Right ventricle myocardium superior (tissue), 1 donor: ENCODE data around the gene USHBP1. TPM values are rescaled to one million over a fixed set of nuclear protein-coding genes. Genes with fewer than 3 reads are reported as not detected.
A peak's percentile ranks its signal among the peaks of the same experiment; 100 is the strongest.
"Not testable (repeated sequence)": the region's sequence is repeated elsewhere in the genome, so short reads cannot be mapped to it uniquely, and the experiment has no call there.

ENCODE experiments used
- ATAC-seq: fragments of 200-7000 bp; cut with Tn5 transposase; one replicate; pipeline ENCODE4 v1.9.1; 2020; ENCODE audit warnings: mild to moderate bottlenecking; ENCODE audit not compliant: poor library complexity
- DNase-seq: peaks from one replicate; pipeline ENCODE4 v3.0.0-alpha.2; 2020
- intact Hi-C: fragments of 100-400 bp; cut with DNase I; formaldehyde crosslinking; loops from one replicate; pipeline ENCODE4 v1.11.2; 2022
- total RNA-seq: library from RNA; stranded (reverse); fragmentation: NEBNext Ultra II Directional; extraction: Animal tissue kit (Norgen Biotek cat#: 25700); gene quantifications from one replicate; pipeline ENCODE4 v1.2.1, GENCODE V29; 2021
- donor health status: DM: no; HTN: yes; CAD: no; lungs with severe emphysema.

The USHBP1 gene
- total RNA-seq, 1 donor from 2014 or later, result 7.9 TPM

DNA sequence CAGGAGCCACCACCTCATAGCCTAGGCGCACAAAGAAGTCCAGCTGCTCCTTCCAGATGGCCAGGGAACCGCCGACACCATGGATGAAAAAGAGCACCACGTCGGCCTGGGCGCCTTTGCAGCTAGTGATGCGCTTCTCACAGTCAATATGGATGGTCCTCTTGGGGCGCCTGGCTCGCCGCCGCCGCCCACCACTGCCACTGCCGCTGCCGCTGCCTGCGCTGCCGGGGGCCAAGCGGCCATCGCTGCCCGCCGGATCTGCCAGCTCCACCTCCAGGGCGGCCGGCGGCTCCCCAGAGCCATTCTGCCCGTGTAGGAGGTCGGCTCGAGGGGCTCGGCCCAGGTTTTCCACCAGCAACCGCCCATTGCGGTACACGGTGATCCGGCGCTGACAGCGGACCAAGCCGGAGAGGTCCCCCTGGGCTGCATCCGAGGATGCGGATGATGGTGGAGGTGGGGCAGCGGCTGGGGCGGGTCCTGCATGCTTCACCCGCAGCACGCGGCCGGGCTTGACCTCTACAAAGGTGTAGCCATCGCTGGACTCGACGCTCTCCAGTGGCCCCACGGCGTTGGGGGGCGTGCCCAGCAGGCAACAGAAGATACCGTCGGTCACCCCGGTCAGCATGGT lies 36.6 kb upstream of the USHBP1 start:
- DNase-seq, result no peak
- no peak for ATAC-seq
- intact Hi-C loops, result no loop called here

- no peak for DNase-seq
- intact Hi-C loops, result loop anchor here (10.0 kb wide), 1 partner anchor 88 kb away; no protein-coding TSS in a partner anchor
These were observed 32.4 kb upstream of the USHBP1 start for GRCh38 chr19:17296976-17297375.

DNA sequence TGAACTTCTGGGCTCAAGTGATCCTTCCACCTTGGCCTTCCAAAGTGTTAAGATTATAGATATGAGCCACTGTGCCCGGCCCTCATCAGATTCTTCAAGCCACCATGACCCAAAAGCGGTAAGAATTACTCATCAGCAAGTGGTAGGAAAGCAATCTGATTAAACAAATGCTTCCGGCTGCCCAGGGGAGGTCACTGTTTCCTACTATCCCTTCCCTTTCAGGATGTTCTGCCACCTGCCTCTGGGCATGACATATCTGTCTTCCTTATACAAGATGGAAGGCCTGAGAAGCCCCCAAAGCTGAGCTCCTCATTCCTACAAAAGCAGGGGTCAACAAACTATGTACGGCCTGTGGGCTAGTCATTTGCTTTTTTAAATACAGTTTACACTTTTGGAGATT lies 31.7 kb upstream of the USHBP1 start:
- no peak for DNase-seq
- no peak for ATAC-seq
- intact Hi-C loops, result loop anchor here (10.0 kb wide), 1 partner anchor 89 kb away; no protein-coding TSS in a partner anchor

More at GRCh38 chr19:17296976-17297375, 32.4 kb upstream of the USHBP1 start:
- ATAC-seq, result no peak

DNA sequence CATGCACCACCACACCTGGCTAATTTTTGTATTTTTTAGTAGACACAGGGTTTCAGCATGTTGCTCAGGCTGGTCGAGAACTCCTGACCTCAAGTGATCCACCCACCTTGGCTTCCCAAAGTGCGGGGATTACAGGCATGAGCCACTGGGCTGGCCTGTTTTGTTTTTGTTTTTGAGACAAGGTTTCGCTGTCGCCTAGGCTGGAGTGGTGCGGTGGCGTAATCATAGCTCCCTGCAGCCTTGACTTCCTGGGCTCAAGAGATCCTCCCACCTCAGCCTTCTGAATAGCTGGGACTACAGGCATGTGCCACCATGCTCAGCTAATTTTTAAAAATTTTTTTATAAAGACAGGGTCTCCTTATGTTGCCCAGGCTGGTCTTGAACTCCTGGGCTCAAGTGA lies 31.0 kb upstream of the USHBP1 start:
- intact Hi-C loops, result loop anchor here (10.0 kb wide), 1 partner anchor 89 kb away; no protein-coding TSS in a partner anchor
- not testable (repeated sequence) for ATAC-seq

GRCh38 chr19:17294051-17294891 lies 29.7 kb upstream of the USHBP1 start:
- intact Hi-C loops, result loop anchor here (10.0 kb wide), 1 partner anchor 91 kb away; no protein-coding TSS in a partner anchor
- ATAC-seq, result no peak
- peak; percentile 58 for DNase-seq

More for the DNA sequence above, 31.0 kb upstream of the USHBP1 start:
- not testable (repeated sequence) for DNase-seq

- DNase-seq, result no peak
- no peak for ATAC-seq
- intact Hi-C loops, result loop anchor here (10.0 kb wide), 1 partner anchor 91 kb away; no protein-coding TSS in a partner anchor
These were observed 29.1 kb upstream of the USHBP1 start for GRCh38 chr19:17293605-17294004.

GRCh38 chr19:17292301-17293074 lies 27.9 kb upstream of the USHBP1 start:
- intact Hi-C loops, result loop anchor here (10.0 kb wide), 1 partner anchor 92 kb away; no protein-coding TSS in a partner anchor
- peak; percentile 91 for ATAC-seq
- peak; percentile 86 for DNase-seq

GRCh38 chr19:17289489-17289888 lies 24.9 kb upstream of the USHBP1 start:
- ATAC-seq, result peak; percentile 58
- intact Hi-C loops, result no loop called here
- peak; percentile 86 for DNase-seq

GRCh38 chr19:17286752-17287151 lies 22.2 kb upstream of the USHBP1 start:
- ATAC-seq (no peak), DNase-seq (no peak)
- intact Hi-C loops, result no loop called here

DNA sequence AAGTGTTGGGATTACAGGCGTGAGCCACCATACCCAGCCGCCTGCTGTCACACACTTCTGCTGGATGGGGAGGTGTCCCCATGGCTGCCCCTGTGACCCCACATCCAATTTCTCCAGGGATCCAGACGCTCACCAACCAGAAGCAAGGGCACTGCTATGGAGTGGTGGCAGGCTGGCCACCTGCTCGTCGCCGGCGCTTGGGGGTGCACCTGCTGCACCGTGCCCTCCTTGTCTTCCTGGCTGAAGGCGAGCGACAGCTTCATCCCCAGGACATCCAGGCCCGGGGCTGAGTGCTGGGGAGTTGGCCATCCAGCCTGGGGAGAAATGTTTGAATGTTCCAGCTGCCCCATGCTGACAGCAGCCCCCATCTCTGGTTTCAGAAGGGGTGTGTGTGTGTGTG lies 21.7 kb upstream of the USHBP1 start:
- intact Hi-C loops, result no loop called here
- no peak for DNase-seq
- no peak for ATAC-seq

DNA sequence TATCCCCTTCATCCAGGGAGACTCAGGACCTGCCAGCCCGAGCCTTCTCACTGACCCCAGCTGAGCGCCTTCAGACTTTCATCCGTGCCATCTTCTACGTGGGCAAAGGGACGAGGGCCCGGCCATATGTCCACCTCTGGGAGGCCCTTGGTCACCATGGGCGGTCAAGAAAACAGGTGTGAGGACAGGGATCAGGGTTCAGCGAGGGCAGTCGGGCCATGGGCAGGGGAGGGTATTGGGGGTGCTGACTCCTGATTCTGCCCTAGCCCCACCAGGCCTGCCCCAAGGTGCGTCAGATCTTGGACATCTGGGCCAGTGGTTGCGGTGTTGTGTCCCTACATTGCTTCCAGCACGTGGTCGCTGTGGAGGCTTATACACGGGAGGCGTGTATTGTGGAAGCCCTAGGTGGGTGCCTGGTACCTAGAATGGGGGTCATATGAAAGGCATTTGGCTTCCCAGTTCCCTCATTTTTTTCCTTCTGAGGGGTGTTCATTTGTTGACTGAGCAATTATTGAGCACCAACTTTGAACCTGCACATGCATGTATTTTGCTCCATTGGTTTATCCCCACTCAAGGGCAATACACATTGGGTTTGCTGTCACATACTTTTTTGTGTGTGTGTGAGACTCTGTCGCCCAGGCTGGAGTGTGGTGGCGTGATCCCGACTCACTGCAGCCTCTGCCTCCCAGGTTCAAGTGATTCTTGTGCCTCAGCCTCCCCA lies 21.0 kb upstream of the USHBP1 start:
- intact Hi-C loops, result no loop called here

DNA sequence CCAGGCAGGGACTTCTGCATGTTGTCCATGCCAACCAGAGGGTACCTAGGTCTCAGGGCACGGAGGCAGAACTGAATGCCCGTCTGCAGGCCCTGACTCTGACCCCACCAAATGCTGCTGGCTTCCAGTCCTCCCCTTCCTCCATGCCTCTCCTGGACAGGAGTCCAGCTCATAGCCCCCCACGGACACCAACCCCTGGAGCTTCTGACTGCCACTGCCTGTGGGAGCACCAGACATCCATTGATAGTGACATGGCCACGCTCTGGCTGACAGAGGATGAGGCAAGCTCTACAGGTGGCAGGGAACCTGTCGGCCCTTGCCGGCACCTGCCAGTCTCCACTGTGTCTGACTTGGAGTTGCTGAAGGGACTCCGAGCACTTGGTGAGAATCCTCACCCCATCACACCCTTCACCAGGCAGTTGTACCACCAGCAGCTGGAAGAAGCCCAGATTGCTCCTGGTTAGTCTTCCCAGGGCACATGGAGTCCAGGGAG lies 19.0 kb upstream of the USHBP1 start:
- ATAC-seq (no peak), DNase-seq (no peak)
- intact Hi-C loops, result loop anchor here (5.0 kb wide), 2 partner anchors 81 to 216 kb away; no protein-coding TSS in a partner anchor

More for the DNA sequence above, 21.0 kb upstream of the USHBP1 start:
- ATAC-seq (no peak), DNase-seq (no peak)

GRCh38 chr19:17282488-17283125 lies 18.1 kb upstream of the USHBP1 start:
- peak; percentile 96 for ATAC-seq
- peak; percentile 91 for DNase-seq
- intact Hi-C loops, result loop anchor here (5.0 kb wide), 2 partner anchors 80 to 215 kb away; no protein-coding TSS in a partner anchor

GRCh38 chr19:17281391-17282304 lies 17.1 kb upstream of the USHBP1 start, which contains the start of gene ANKLE1:
ANKLE1 (plus strand) TSS chr19:17281901; CDS start chr19:17281921, 20 bp downstream.
- ATAC-seq (peak; percentile 48), DNase-seq (peak; percentile 60)
- intact Hi-C loops, result loop anchor here (5.0 kb wide), 2 partner anchors 79 to 214 kb away; no protein-coding TSS in a partner anchor

DNA sequence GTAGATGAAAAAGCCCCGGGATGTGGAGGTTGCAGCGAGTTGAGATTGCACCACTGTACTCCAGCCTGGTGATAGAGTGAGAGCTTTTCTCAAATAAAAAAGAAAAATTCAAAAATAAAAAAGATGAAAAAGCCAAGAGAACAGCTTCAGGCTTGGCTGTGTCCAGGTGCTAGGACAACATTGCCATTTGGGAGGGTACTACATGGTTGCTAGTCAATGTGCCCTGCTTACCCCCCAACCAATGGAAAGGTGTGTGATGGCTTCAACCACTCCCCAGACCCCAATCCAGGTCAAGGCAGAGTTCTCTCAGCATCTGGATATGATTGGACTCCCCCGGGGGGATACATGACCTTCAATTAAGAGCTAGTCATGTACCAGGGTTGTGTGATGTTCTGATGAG lies 14.9 kb upstream of the USHBP1 start:
- ATAC-seq (no peak), DNase-seq (no peak)
- intact Hi-C loops, result no loop called here

GRCh38 chr19:17275441-17276175 lies 11.1 kb upstream of the USHBP1 start:
- intact Hi-C loops, result no loop called here
- DNase-seq (no peak), ATAC-seq (no peak)
